GM13976 (cell line): ENCODE results near the gene MC1R.
"Not testable (repeated sequence)": the region's sequence is repeated elsewhere in the genome, so short reads cannot be mapped to it uniquely, and the experiment has no call there.

ENCODE experiments used
- DNase-seq: peaks from one replicate; pipeline ENCODE4 v3.0.0; 2012; ENCODE audit warnings: low spot score
- CTCF ChIP-seq: IDR thresholded peaks from 2 replicates; pipeline ENCODE4 v1.5.1; 2012; ENCODE audit warnings: borderline replicate concordance, mild to moderate bottlenecking; ENCODE audit not compliant: insufficient read depth; ENCODE audit errors: extremely low read depth, missing control alignments, control extremely low read depth
- in situ Hi-C: fragments of 300-500 bp; cut with MboI; formaldehyde crosslinking; loops from one replicate; pipeline ENCODE4 v1.12.0; 2022; ENCODE audit warnings: low sequenced_read_pairs, mixed read lengths, inconsistent platforms; ENCODE audit not compliant: unreplicated experiment

The MC1R gene

GRCh38 chr16:89931305-89931896, 12.7 kb downstream of the MC1R start:
- in situ Hi-C loops = no loop called here

GRCh38 chr16:89931964-89932363, 13.3 kb downstream of the MC1R start:
- no peak for TF ChIP-seq CTCF
- in situ Hi-C loops = no loop called here
- DNase-seq = no peak

More at GRCh38 chr16:89931305-89931896, 12.7 kb downstream of the MC1R start:
- DNase-seq = no peak
- TF ChIP-seq CTCF = no peak

GRCh38 chr16:89934019-89934418, 15.4 kb downstream of the MC1R start:
- DNase-seq, in situ Hi-C loops: not testable (repeated sequence)

GRCh38 chr16:89934611-89935553, 16.2 kb downstream of the MC1R start:
- TF ChIP-seq CTCF = no peak
- in situ Hi-C loops = no loop called here
- no peak for DNase-seq

- DNase-seq, in situ Hi-C loops: not testable (repeated sequence)
These were observed 17.0 kb downstream of the MC1R start for GRCh38 chr16:89935620-89936019.

- DNase-seq = no peak
- in situ Hi-C loops = no loop called here
- TF ChIP-seq CTCF = no peak
These were observed 17.4 kb downstream of the MC1R start for GRCh38 chr16:89936034-89936433.

- DNase-seq = no peak
- in situ Hi-C loops = no loop called here
- TF ChIP-seq CTCF = no peak
These were observed 17.8 kb downstream of the MC1R start for GRCh38 chr16:89936508-89936907.
